H9 (cell line): Measurements from ENCODE around the gene AKAP17A. TPM values are rescaled to one million over a fixed set of nuclear protein-coding genes. Genes with fewer than 3 reads are reported as not detected.
A peak's percentile ranks its signal among the peaks of the same experiment; 100 is the strongest.

Experiments
- DNase-seq: peaks from one replicate; pipeline ENCODE4 v3.0.0-alpha.2; 2017
- H2AFZ ChIP-seq: one replicate; pipeline ENCODE4 v1.6.1; 2013; ENCODE audit warnings: mild to moderate bottlenecking, low read length, control low read depth, moderate library complexity
- H2AK5ac ChIP-seq: 2 replicates; pipeline ENCODE4 v1.6.1; 2013; ENCODE audit warnings: low read length, control low read depth, mixed read lengths; ENCODE audit not compliant: insufficient read length
- H2BK120ac ChIP-seq: one replicate; pipeline ENCODE4 v1.6.1; 2013; ENCODE audit warnings: low read depth, mild to moderate bottlenecking, low read length, control low read depth, inconsistent platforms; ENCODE audit not compliant: poor library complexity, severe bottlenecking
- H2BK12ac ChIP-seq: 2 replicates; pipeline ENCODE4 v1.6.1; 2013; ENCODE audit warnings: low read length, control low read depth, mixed read lengths, low read depth; ENCODE audit not compliant: insufficient read length
- H2BK15ac ChIP-seq: 2 replicates; pipeline ENCODE4 v1.6.1; 2013; ENCODE audit warnings: low read depth, low read length, control low read depth
- H2BK20ac ChIP-seq: one replicate; pipeline ENCODE4 v1.6.1; 2013; ENCODE audit warnings: low read depth, mild to moderate bottlenecking, low read length, control low read depth, inconsistent platforms; ENCODE audit not compliant: poor library complexity, severe bottlenecking
- H2BK5ac ChIP-seq: 2 replicates; pipeline ENCODE4 v1.6.1; 2013; ENCODE audit warnings: low read length, control low read depth, mixed read lengths; ENCODE audit not compliant: insufficient read length
- H3K14ac ChIP-seq: 2 replicates; pipeline ENCODE4 v1.6.1; 2013; ENCODE audit warnings: low read length, control low read depth; ENCODE audit not compliant: insufficient read depth
- H3K18ac ChIP-seq: 2 replicates; pipeline ENCODE4 v1.6.1; 2013; ENCODE audit warnings: low read depth, mild to moderate bottlenecking, mixed read lengths, low read length, control low read depth; ENCODE audit not compliant: insufficient read length
- H3K23ac ChIP-seq: 2 replicates; pipeline ENCODE4 v1.6.1; 2013; ENCODE audit warnings: low read length, control low read depth, mixed read lengths, low read depth; ENCODE audit not compliant: insufficient read length
- H3K23me2 ChIP-seq: 2 replicates; pipeline ENCODE4 v1.6.1; 2013; ENCODE audit warnings: low read depth, mild to moderate bottlenecking, mixed read lengths, low read length, control low read depth; ENCODE audit not compliant: insufficient read length, poor library complexity, severe bottlenecking
- H3K27ac ChIP-seq: 2 replicates; pipeline ENCODE4 v1.5.1; 2013; ENCODE audit warnings: low read length, control low read depth, mixed read lengths, low read depth; ENCODE audit not compliant: insufficient read length
- H3K27me3 ChIP-seq: 2 replicates; pipeline ENCODE4 v1.6.1; 2013; ENCODE audit warnings: low read length, control low read depth, inconsistent platforms; ENCODE audit not compliant: insufficient read depth
- H3K4ac ChIP-seq: 2 replicates; pipeline ENCODE4 v1.6.1; 2013; ENCODE audit warnings: low read depth, mild to moderate bottlenecking, control low read depth, inconsistent platforms, low read length, moderate library complexity
- H3K4me1 ChIP-seq: 2 replicates; pipeline ENCODE4 v1.6.1; 2013; ENCODE audit warnings: low read length, control low read depth, inconsistent platforms; ENCODE audit not compliant: insufficient read depth
- H3K4me2 ChIP-seq: 2 replicates; pipeline ENCODE4 v1.6.1; 2013; ENCODE audit warnings: low read length, control low read depth, mixed read lengths; ENCODE audit not compliant: insufficient read length, insufficient read depth
- H3K56ac ChIP-seq: 2 replicates; pipeline ENCODE4 v1.6.1; 2013; ENCODE audit warnings: low read depth, mild to moderate bottlenecking, mixed read lengths, low read length, control low read depth; ENCODE audit not compliant: insufficient read length
- H3K79me1 ChIP-seq: 2 replicates; pipeline ENCODE4 v1.6.1; 2013; ENCODE audit warnings: low read depth, mild to moderate bottlenecking, moderate library complexity, low read length, control low read depth, inconsistent platforms; ENCODE audit not compliant: insufficient read depth, poor library complexity, severe bottlenecking
- H3K79me2 ChIP-seq: 2 replicates; pipeline ENCODE4 v1.6.1; 2013; ENCODE audit warnings: low read length, control low read depth, inconsistent platforms; ENCODE audit not compliant: insufficient read depth
- H3K9ac ChIP-seq: 2 replicates; pipeline ENCODE4 v1.6.1; 2013; ENCODE audit warnings: low read length, control low read depth, mixed read lengths; ENCODE audit not compliant: insufficient read length; ENCODE audit errors: extremely low read depth
- H3K9me3 ChIP-seq: one replicate; pipeline ENCODE4 v1.6.1; 2013; ENCODE audit warnings: low read depth, low read length, inconsistent platforms; ENCODE audit not compliant: control insufficient read depth
- H3T11ph ChIP-seq: one replicate; pipeline ENCODE4 v1.6.1; 2013; ENCODE audit warnings: mild to moderate bottlenecking, low read length, control low read depth, inconsistent platforms
- H4K20me1 ChIP-seq: one replicate; pipeline ENCODE4 v1.6.1; 2013; ENCODE audit not compliant: control insufficient read depth, insufficient read length, insufficient read depth
- H4K5ac ChIP-seq: 2 replicates; pipeline ENCODE4 v1.6.1; 2013; ENCODE audit warnings: low read depth, mild to moderate bottlenecking, mixed read lengths, low read length, control low read depth; ENCODE audit not compliant: insufficient read length
- H4K8ac ChIP-seq: replicated peaks from 2 replicates; pipeline ENCODE4 v1.6.1; 2013; ENCODE audit warnings: low read length, control low read depth, mixed read lengths, low read depth; ENCODE audit not compliant: insufficient read length
- H4K91ac ChIP-seq: 2 replicates; pipeline ENCODE4 v1.6.1; 2013; ENCODE audit warnings: low read depth, mild to moderate bottlenecking, moderate library complexity, mixed read lengths, low read length, control low read depth; ENCODE audit not compliant: insufficient read length
- H3K27ac Mint-ChIP-seq, 3 experiments: 2 replicates in 2 of 3; 3 replicates in 1 of 3; pipeline ENCODE4 v1.8.0; 2020 to 2021; ENCODE audit warnings: mixed read lengths in 3 of 3, mild to moderate bottlenecking in 1 of 3, moderate library complexity in 1 of 3
- H3K27me3 Mint-ChIP-seq: 2 replicates; pipeline ENCODE4 v1.8.0; 2021; ENCODE audit warnings: low read depth, mild to moderate bottlenecking, moderate library complexity, mixed read lengths
- H3K36me3 Mint-ChIP-seq, 3 experiments: 2 replicates in 2 of 3; 3 replicates in 1 of 3; pipeline ENCODE4 v1.8.0; 2020 to 2021; ENCODE audit warnings: low read depth in 3 of 3, mixed read lengths in 3 of 3; ENCODE audit not compliant: insufficient read depth in 1 of 3
- H3K4me1 Mint-ChIP-seq, 2 experiments: 2 replicates each; pipeline ENCODE4 v1.8.0; 2020; ENCODE audit warnings: mixed read lengths in 2 of 2
- H3K4me3 Mint-ChIP-seq, 2 experiments: 2 replicates in 1 of 2; 3 replicates in 1 of 2; pipeline ENCODE4 v1.8.0; 2020 to 2021; ENCODE audit warnings: mild to moderate bottlenecking in 2 of 2, mixed read lengths in 2 of 2, moderate library complexity in 1 of 2
- H3K9me3 Mint-ChIP-seq, 2 experiments: 2 replicates in 1 of 2; 3 replicates in 1 of 2; pipeline ENCODE4 v1.8.0; 2020; ENCODE audit warnings: mild to moderate bottlenecking in 2 of 2, mixed read lengths in 2 of 2, moderate library complexity in 1 of 2
- CTCF ChIP-seq: fragments of 200-600 bp; sonication (generic); conservative IDR thresholded peaks from 3 replicates; pipeline ENCODE4 v1.8.0; 2021; ENCODE audit warnings: antibody characterized with exemption, mild to moderate bottlenecking
- WGBS: extraction: QIAGEN DNeasy Blood & Tissue Kit; methylation state at CpG from one replicate; pipeline ENCODE4 v1.1.7; 2013; ENCODE audit warnings: missing lambda C conversion rate, low lambda C conversion rate, mixed read lengths; ENCODE audit not compliant: insufficient read length; ENCODE audit errors: extremely low coverage; 5-methylcytosine and 5-hydroxymethylcytosine counted together
- long read RNA-seq: library from polyadenylated mRNA; unstranded; transcript quantifications from one replicate; pipeline ENCODE4 v2.0.0, GENCODE V29; 2020
- total RNA-seq: library from RNA; stranded (reverse); gene quantifications from 2 replicates; pipeline ENCODE4 v1.2.1, GENCODE V29; 2021

AKAP17A gene
- total RNA-seq = 39.7 and 42.1 TPM in 2 replicates
- long read RNA-seq, partial matches to known transcripts = 2 of 5 reads
- long read RNA-seq, other reads (novel, unspliced or antisense) = 2 of 5 reads

DNA sequence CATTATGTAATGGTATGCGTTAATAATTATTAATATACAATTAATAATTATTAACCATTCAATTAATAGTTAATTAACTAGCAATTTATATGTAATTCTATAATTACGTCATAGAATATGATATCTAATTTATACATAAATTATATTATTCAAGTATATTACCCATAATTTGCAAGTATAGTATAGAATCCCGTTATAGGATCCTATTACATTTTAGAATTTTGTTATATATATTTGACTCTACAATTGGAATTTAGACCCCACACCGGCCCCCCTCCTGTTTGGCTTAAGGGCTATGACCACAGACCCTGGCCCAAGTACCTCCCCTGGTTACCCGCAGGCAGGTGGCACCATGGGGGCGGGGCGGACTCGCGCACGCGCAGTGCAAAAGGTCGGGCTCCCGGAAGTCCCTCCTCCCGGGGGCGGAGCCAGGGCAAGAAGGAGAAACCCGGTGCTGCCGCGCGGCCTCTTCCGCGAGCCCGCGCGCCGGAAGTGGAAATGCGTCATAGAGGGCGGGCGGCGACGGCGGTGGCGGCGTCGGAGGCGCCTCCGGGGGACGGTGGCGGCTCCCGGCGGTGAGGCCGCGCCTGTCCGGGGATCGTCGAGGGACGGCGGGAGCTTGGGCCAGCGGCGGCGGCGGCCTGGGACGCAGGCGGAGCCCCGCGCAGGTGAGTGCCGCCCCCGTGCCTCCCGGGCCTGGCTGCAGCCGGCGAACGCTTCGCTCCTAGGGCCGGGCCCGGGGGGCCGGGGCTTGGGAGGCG is at the start of gene AKAP17A:
Gene AKAP17A, plus strand, starts transcription at position 503 of the 761 bp plus-strand sequence. CDS start 1,859 bp downstream, outside the sequence.
- H3K14ac ChIP-seq = peak within 1 kb of the TSS; percentile 84
- H2BK120ac ChIP-seq = no peak within 1 kb of the TSS
- Mint-ChIP-seq H3K4me3 (peak within 1 kb of the TSS; percentile 90 to 94), H3K27me3 (no peaks in the 10 kb centered on the region), H3K27ac (peak within 1 kb of the TSS; percentile 47 to 96 (median 94); a peak in 5 of 7 replicates), H3K9me3 (peaks cover 0 to 2% of the 10 kb centered on the region in 2 experiments; a peak in 1 of 5 replicates), H3K36me3 (peaks cover 24 to 35% (median 31%) of the 10 kb centered on the region in 3 experiments), H3K4me1 (peaks cover 15 to 16% of the 10 kb centered on the region in 2 experiments)
- WGBS = no CpG with 5 or more reads among the region's 66 CpGs
- no peak within 1 kb of the TSS for H2BK12ac ChIP-seq
- no peak within 1 kb of the TSS for H3T11ph ChIP-seq
- no peak within 1 kb of the TSS for H4K8ac ChIP-seq
- H3K18ac ChIP-seq = no peak within 1 kb of the TSS
- H2AFZ ChIP-seq = no peak within 1 kb of the TSS
- no peak within 1 kb of the TSS for H3K56ac ChIP-seq
- no peak within 1 kb of the TSS for H3K27ac ChIP-seq
- H2BK5ac ChIP-seq = no peak within 1 kb of the TSS
- H3K23ac ChIP-seq = no peak within 1 kb of the TSS
- H4K91ac ChIP-seq = no peak within 1 kb of the TSS
- H3K4me2 ChIP-seq = peak within 1 kb of the TSS; percentile 28
- H4K20me1 ChIP-seq = peaks cover 4% of the 10 kb centered on the region
- peaks cover 3% of the 10 kb centered on the region for H3K23me2 ChIP-seq
- H2AK5ac ChIP-seq = no peak within 1 kb of the TSS
- H2BK15ac ChIP-seq = no peak within 1 kb of the TSS
- no peaks in the 10 kb centered on the region for H3K9me3 ChIP-seq
- H3K27me3 ChIP-seq = no peaks in the 10 kb centered on the region
- no peak for TF ChIP-seq CTCF
- no peak within 1 kb of the TSS for H4K5ac ChIP-seq
- no peaks in the 10 kb centered on the region for H3K4me1 ChIP-seq
- H3K9ac ChIP-seq = peak within 1 kb of the TSS; percentile 82
- H2BK20ac ChIP-seq = no peak within 1 kb of the TSS
- peaks cover 20% of the 10 kb centered on the region; the same call in 1 of the 2 replicates for H3K79me2 ChIP-seq
- H3K79me1 ChIP-seq = peaks cover 8% of the 10 kb centered on the region
- no peak within 1 kb of the TSS for H3K4ac ChIP-seq
- peak; percentile 98 for DNase-seq
